HG03280 (cell line): Measurements from ENCODE around the gene WDR6.

Experiments used
- ATAC-seq: cut with Tn5 transposase; IDR thresholded peaks from one replicate; pipeline ENCODE4 v1.9.1; 2021; ENCODE audit warnings: mild to moderate bottlenecking, moderate library complexity; ENCODE audit not compliant: unreplicated experiment

The WDR6 gene, protein sequence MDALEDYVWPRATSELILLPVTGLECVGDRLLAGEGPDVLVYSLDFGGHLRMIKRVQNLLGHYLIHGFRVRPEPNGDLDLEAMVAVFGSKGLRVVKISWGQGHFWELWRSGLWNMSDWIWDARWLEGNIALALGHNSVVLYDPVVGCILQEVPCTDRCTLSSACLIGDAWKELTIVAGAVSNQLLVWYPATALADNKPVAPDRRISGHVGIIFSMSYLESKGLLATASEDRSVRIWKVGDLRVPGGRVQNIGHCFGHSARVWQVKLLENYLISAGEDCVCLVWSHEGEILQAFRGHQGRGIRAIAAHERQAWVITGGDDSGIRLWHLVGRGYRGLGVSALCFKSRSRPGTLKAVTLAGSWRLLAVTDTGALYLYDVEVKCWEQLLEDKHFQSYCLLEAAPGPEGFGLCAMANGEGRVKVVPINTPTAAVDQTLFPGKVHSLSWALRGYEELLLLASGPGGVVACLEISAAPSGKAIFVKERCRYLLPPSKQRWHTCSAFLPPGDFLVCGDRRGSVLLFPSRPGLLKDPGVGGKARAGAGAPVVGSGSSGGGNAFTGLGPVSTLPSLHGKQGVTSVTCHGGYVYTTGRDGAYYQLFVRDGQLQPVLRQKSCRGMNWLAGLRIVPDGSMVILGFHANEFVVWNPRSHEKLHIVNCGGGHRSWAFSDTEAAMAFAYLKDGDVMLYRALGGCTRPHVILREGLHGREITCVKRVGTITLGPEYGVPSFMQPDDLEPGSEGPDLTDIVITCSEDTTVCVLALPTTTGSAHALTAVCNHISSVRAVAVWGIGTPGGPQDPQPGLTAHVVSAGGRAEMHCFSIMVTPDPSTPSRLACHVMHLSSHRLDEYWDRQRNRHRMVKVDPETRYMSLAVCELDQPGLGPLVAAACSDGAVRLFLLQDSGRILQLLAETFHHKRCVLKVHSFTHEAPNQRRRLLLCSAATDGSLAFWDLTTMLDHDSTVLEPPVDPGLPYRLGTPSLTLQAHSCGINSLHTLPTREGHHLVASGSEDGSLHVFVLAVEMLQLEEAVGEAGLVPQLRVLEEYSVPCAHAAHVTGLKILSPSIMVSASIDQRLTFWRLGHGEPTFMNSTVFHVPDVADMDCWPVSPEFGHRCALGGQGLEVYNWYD

DNA sequence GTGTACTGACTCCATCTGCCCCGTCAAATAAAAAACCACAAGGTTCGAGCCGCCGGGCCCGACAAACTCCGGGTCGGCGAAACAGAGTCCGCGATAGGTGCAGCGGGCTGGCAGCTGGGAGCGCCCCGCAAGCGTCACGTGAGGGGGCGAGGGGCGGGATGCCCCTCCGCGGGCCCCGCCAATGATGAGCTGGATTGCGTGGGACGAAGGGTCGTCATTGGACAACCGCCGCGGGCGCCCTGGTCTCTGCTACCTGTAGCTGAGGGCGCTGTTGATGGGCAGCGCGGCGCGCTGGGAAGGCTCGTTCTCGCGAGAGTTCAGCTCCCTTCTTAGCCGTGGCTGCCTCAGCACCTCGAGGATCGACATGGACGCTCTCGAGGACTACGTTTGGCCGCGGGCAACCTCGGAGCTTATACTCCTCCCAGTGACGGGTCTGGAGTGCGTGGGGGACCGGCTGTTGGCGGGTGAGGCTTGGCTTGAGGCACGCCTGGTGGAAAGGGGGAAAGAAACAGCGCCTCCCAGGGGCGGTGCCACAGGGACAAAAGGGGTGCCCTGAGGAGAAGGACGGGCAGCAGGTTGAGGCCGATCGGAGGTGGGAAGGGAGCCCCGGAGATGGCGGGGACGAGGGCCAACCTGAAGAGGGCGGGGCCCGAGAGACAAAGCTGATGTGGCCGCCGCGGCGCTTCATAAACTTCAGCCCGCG is at the start of gene WDR6:
Gene WDR6, plus strand, starts transcription at position 324 of the 703 bp plus-strand sequence. Its CDS starts 41 bp downstream, at position 365.
- peak; percentile 86 for ATAC-seq

DNA sequence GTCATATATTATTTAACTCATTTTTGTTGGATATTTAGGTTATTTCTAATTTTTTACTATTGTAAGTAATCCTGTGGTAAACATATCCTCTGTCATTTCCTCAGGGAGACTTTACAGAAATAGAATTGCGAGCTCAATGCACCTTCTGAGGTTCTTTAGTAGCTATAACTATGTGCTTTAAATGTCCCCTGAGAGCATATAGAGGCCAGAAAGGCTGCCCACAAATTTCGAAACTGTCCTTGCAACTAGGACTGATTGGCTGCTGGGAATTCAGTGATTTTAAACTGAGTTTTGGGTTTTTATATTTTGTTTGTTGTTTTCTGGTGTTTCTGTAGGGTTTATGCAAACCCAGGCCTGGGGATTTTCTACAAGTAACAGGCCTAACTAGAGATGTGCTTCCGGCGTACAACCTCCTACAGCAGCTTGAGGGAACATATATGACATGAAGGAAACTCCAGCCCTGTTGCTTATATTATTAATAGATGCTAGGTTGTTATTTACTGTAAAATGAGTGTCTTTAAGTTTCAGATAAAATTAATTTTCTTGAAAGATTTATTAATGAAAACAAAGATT is 46.3 kb upstream of the WDR6 start:
- ATAC-seq, result no peak

DNA sequence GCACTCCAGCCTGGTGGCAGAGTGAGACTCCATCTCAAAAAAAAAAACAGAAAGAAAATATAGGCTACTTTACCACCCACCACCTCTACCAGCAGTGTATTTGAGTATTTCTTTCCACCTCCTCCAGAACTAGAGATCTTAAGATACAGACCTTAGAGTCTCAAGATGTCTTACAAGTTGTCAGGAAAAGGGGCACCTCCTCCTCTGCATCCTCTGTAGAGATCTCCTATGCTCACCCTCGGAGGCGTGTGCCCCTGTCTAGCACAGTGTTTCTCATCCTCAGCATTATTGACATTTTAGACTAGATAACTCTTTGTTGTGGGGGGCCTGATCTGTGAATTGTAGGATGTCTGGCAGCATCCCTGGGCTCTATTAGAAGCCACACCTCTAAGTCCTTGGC is 44.9 kb upstream of the WDR6 start:
- ATAC-seq, result no peak

DNA sequence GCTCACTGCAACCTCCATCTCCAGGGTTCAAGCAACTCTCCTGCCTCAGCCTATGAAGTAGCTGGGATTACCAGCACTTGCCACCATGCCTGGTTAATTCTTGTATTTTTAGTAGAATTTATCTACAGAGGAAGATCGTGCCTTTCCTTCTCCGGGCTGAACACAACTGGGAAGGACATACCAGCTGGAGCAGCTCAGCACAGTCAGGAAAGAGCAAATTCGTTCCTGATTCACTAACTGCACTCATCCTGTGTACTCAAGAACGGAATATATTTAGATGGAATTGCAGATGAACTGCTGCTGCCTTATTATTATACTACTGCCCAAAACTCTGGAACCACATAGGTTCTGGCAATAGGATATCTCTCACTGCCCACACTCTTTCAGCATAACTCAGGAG is 44.3 kb upstream of the WDR6 start:
- no peak for ATAC-seq

DNA sequence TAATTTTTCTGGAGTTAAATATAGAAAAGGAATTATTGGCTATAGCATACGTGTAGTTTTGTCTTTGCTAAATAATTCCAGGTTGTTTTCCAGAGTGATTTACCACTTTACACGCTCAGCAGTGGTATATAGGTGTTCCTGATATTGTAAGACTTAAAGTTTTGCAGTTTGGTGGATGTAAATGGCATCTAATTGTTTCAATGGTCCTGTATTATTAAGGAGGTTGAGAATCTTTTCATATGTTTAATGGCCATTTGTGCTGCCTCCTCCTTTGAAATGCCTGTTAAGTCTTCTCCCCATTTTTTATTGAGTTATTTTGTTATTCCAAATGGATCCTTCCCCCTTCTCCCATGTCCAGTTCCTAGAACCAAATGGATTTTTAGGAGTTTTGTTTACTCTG is 43.6 kb upstream of the WDR6 start:
- no peak for ATAC-seq

DNA sequence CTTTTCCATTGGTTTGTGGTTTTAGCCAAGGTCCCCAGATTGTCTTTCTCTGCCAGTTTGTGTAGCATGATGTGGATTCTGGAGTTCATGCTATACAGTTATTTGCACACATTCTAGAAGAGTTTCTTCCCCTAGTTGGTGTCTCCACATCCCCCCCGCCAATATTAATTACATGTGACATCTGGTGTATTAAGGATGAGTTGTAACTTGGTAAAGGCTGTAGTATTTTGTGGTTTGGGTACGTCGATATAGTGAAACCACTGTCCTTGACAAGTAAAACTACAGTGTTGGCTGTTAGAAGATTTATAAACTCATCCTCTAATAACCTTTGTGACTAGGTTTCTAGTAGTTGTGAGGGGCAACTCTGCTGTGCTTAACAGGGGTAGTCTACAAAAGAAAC is 40.8 kb upstream of the WDR6 start:
- no peak for ATAC-seq

DNA sequence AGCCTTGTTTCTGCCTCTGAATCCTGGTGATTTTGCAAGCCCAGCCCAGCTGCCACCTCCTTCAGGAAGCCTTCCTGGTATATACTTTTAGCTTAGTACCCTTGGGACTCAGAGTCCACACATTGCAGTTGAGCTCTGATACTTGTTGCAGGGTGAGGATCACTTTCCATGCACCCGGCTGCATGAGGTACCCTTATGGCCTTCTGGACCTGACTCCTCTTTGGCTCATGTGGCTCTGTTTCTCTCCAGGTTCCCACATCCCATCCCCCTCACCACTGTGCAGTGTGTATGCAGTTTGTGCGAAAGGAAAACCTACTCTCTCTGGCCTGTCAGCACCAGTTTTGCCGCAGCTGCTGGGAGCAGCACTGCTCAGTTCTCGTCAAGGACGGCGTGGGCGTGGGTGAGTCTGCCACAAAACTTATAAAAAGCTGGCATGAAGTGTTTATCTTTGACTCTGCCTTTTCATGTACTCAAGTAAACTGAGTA is 40.3 kb upstream of the WDR6 start:
- ATAC-seq, result no peak

DNA sequence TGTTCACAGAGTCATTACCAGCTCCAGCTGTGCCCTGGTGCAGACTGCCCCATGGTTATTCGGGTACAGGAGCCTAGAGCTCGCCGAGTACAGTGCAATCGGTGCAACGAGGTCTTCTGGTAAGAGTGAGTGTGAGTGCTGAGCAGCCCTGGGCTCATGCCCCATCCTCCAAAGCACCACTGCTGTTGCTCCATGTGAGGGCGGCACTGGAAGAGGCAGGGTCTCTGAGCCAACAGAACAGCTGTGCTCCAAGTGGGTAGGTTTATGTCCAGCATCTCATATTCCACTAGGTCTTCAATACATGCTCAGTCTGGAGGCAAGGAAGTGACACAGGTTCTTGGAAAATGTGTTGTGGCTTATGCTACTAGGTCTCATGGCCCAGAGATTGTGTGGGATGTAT is 36.6 kb upstream of the WDR6 start:
- no peak for ATAC-seq

DNA sequence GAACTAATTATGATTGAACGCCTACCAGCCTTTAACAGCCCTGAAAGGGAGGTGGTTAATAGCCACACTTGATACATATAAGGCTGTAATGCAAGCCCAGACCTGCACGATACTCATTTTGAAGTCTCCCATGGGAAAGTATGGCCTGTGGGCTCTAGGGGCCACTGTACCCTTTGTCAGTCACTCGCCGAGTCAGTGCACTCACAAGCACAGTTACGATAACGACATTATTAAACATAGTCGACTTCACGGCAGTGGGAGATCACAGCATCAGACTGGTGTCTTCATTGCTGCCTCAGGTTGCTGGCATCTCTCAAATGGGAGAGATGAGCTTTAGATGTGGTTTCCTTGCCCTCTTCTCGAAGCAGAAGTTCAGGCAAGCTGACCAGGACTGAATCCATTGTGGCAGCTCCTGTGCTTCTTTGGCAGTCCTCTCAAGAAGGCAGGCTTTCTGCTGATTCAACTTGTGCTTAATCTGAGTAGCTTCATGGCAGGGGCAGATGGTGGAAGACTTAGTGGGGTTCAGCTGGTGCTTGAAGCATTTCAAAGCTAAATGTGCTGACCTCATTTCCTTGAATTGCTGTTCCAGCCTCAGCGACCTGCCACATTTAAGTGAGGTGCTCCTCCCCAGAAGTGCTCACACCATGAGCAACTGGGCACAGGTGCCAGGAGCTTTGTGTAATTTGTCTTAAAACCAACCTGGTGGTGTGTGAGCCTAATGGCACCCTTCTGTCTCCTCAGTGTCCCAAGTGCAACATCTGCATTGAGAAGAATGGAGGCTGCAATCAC is 32.9 kb upstream of the WDR6 start:
- no peak for ATAC-seq

DNA sequence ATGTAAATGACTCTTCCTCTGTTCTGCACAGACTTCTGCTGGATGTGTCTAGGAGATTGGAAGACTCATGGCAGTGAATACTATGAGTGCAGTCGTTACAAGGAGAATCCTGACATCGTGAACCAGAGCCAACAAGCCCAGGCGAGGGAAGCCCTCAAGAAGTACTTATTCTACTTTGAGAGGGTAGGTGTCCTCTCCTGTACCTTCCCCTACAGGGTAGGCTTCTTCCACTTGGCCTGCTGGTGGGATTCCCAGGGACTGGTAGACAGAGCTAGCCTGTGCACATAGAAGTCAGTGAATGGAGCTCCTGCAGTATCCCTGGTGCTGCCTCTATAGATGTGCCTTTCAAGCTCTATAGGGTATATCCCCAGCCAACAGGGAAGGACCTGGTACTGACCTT is 27.7 kb upstream of the WDR6 start:
- no peak for ATAC-seq

DNA sequence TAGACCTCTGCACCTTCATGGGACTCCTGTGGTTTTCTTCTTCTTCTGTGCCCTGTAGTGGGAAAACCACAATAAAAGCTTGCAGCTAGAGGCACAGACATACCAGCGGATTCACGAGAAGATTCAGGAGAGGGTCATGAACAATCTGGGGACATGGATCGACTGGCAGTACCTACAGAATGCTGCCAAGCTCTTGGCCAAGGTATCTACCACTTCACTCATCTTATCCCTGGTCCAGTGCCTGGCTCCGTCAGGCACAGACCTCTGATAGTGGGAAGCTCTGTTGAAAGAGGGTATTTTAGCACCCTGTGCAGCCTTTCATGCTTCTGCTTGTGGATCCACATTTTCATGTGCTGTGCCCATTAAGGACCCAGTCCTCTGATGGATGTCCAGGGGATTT is 26.9 kb upstream of the WDR6 start:
- ATAC-seq, result no peak

DNA sequence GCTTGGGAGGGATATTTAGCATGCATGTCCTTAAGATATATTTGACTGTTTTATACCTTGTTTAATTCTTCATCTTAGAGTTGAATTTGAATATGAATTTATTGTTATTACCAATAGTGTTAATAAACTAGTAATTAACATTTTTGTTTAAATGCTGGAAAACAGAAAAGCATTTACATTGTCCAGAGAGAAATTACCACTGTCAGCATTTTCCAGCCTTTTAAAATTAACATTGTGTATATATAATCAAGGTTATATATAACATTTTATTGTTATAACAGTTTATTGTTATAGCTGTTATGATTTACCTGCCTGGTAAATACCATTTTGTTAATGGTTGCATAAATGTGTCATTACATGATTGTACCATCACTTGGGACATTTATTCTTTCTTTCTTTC is 25.2 kb upstream of the WDR6 start:
- ATAC-seq, result no peak

DNA sequence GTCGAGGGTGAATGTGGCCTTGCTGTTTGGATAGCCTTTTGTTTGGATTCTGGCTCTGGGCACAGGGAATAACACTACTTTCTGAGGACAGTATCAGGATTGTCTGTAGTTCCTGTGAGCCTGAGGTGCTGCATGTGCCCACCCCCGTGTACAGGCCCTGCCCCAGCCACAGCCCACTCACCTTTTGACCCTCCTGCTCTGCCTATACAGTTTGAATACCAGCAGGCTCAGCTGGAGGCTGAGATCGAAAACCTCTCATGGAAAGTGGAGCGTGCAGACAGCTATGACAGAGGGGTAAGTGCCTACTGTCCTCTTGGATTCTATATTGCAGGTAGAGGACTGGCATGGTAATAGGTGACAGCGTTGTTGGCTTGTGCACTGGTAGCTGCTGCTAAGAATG is 24.5 kb upstream of the WDR6 start:
- no peak for ATAC-seq

DNA sequence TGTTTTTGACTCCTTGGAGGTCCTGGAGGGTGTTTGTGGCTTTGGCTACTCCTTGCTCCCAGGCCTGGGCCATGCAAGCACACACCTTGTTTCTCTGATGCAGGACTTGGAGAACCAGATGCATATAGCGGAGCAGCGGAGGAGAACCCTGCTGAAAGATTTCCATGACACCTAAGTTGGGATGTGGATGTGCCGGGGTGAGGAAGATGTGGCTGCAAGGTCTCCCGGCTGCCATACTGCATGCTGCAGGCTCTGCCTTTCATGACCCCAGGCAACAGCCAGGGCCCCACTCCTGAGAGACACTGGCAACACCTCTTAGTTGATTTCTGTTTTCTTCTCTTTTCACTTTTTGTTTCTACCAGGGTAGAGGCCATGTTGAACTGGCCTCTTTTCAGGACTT is 24.1 kb upstream of the WDR6 start:
- ATAC-seq, result no peak

DNA sequence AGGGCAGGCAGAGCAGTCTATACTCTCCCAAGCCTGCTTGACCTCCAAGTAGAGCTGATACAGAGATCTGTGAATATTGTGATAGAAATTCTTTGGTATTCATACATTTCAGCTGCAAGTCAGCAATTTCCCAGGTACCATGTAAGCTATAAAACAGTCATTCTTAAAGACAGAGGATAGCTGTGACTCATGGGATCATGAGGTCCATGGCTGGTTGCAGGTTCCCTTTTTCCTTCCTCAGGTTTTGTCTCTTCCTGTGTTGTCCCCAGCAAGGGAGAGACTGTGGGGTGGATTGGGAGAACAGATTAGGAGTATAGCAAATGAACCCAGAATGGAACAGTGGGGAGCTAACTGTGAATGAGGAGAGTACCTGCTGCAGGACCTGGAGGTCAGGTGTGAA is 22.5 kb upstream of the WDR6 start:
- no peak for ATAC-seq

DNA sequence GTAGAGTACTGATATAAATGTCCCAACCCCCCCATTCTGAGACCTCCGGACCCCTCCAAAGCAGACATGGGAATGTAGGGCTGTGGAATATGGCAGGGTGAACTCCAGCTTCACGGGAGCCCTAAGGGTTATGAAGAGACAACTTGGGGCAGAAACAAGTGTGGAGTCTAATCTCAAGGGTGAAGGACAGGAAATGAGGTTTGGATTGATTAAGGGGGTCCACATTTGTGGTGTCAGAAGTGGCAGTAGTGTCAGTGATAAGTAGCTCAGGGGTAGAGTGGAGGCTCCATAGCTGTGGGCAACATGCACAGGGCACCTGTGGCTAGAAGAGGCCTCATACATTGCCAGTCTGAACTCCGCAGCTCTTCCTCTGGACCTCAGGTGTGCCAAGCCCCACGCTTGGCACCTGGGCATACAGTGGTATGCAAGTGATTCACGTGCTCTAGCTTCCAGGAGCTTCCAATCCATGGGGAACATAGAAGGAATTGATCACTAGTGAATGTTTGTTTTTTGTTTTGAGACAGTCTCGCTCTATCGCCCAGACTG is 21.3 kb upstream of the WDR6 start:
- ATAC-seq, result no peak

DNA sequence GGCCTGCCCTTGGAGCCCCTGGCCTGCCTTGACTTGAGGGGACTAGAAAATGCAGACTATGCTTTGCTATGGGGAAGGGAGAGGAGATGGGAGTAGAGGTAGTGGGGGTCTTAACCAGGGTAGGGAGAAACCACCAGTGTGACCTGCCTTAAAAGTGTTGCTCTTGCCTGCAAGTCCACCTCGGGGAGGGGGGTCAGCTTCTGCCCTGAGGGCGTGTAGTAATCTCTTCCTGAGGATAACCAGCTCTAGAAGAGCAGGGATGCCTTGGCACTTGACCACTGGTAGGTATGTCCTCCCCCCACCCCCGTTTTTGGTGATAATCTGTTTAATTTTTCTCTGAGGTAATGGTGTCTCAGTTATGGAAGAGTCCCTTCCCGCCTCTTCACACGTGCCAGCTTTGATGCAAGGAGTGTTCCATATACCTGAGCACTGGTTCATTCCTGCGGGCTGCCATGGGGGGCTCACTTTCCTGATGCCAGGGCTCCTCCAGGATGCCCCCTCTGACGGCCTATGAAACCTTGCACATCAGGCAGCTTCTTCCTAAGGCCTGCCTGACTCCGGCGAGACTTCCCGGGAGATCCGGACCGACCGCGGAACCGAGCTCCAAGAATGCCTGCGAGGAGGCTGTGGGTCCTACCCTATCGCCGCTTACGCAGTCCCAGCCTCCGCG is 17.9 kb upstream of the WDR6 start:
- no peak for ATAC-seq

DNA sequence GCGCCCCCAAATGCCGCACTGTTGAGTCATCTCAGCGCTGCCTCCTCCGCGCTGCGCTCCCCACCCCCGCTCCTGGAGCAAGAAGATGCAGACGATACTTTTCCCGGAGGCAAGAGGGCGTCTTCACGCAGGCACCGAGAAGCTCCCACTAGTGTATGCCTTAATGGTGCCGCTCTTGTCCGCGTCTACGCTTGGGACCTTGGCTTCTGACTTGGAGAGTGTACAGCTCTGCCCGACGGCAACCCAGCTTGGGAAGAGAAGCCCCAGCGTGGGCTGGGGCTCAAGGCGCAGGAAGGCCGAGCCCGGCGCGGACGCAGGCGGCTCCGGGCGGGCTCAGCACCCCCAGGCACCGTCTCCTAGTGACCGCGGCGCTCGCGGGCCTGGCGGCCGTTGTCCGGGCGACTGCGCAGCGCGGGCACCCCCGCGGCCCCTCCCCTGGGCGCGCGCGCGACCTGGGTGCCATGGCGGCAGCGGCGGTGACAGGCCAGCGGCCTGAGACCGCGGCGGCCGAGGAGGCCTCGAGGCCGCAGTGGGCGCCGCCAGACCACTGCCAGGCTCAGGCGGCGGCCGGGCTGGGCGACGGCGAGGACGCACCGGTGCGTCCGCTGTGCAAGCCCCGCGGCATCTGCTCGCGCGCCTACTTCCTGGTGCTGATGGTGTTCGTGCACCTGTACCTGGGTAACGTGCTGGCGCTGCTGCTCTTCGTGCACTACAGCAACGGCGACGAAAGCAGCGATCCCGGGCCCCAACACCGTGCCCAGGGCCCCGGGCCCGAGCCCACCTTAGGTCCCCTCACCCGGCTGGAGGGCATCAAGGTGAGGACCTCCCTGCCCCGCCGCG is 17.2 kb upstream of the WDR6 start, which contains the start of gene P4HTM:
Gene P4HTM, plus strand, starts transcription at position 446 of the 840 bp plus-strand sequence. Its CDS starts 16 bp downstream, at position 462.
- peak; percentile 68 for ATAC-seq
